PC-3 (cell line): ENCODE data around the gene TMED8. TPM values are rescaled to one million over a fixed set of nuclear protein-coding genes. Genes with fewer than 3 reads are reported as not detected.

Experiments
- ATAC-seq: fragments of 200-7000 bp; cut with Tn5 transposase; 2 replicates; pipeline ENCODE4 v1.9.1; 2020; ENCODE audit warnings: mild to moderate bottlenecking, moderate library complexity
- BruUV-seq: library from RNA; stranded (reverse); fragments of 400-500 nt; replicated peaks from 2 replicates; lab custom pipeline; 2021; lab: Mats Ljungman, UMichigan
- CTCF ChIA-PET: fragments of 300-600 bp; sonication (Branson Sonifier 250); formaldehyde crosslinking; loops from one replicate; lab custom pipeline; 2022; ENCODE audit warnings: antibody characterized with exemption; lab: Charles Lee
- POLR2A ChIA-PET: fragments of 300-600 bp; sonication (Branson Sonifier 250); formaldehyde crosslinking; loops from one replicate; lab custom pipeline; 2022; ENCODE audit warnings: antibody characterized with exemption; ENCODE audit not compliant: unreplicated experiment; lab: Charles Lee
- DNase-seq: peaks from one replicate; pipeline ENCODE4 v3.0.0-alpha.2; 2015
- H2AFZ ChIP-seq: fragments of 300-600 bp; sonication (generic); 2 replicates; pipeline ENCODE4 v1.6.0; 2016; ENCODE audit warnings: antibody characterized with exemption, low read length
- H3F3A ChIP-seq: fragments of 300-600 bp; sonication (generic); one replicate; pipeline ENCODE4 v1.6.0; 2017; ENCODE audit warnings: antibody characterized with exemption, low read length, control low read depth, mild to moderate bottlenecking; ENCODE audit not compliant: unreplicated experiment
- H3K27ac ChIP-seq: fragments of 300-600 bp; sonication (generic); 2 replicates; pipeline ENCODE4 v1.5.1; 2016; ENCODE audit warnings: mild to moderate bottlenecking, low read length
- H3K27me3 ChIP-seq: fragments of 300-600 bp; sonication (generic); 2 replicates; pipeline ENCODE4 v1.6.1; 2016; ENCODE audit warnings: low read length, mixed read lengths
- H3K36me3 ChIP-seq: fragments of 300-600 bp; sonication (generic); 2 replicates; pipeline ENCODE4 v1.6.1; 2016; ENCODE audit warnings: low read depth, mixed run types, low read length, mixed read lengths
- H3K4me1 ChIP-seq: fragments of 300-600 bp; sonication (generic); 2 replicates; pipeline ENCODE4 v1.5.1; 2016; ENCODE audit warnings: low read length; ENCODE audit not compliant: insufficient read depth
- H3K4me2 ChIP-seq: fragments of 300-600 bp; sonication (generic); 2 replicates; pipeline ENCODE4 v1.6.0; 2016; ENCODE audit warnings: low read length
- H3K4me3 ChIP-seq: fragments of 300-600 bp; sonication (generic); 2 replicates; pipeline ENCODE4 v1.5.1; 2016; ENCODE audit warnings: mild to moderate bottlenecking, low read length, mixed read lengths
- H3K79me2 ChIP-seq: fragments of 300-600 bp; sonication (generic); 2 replicates; pipeline ENCODE4 v1.6.1; 2017; ENCODE audit warnings: low read length, mixed read lengths
- H3K9ac ChIP-seq: fragments of 300-600 bp; sonication (generic); 2 replicates; pipeline ENCODE4 v1.6.0; 2016; ENCODE audit warnings: mild to moderate bottlenecking, low read length
- H3K9me2 ChIP-seq: fragments of 300-600 bp; sonication (generic); replicated peaks from 2 replicates; pipeline ENCODE4 v1.6.1; 2016; ENCODE audit warnings: mixed run types, low read length, mixed read lengths
- H3K9me3 ChIP-seq: fragments of 300-600 bp; sonication (generic); 2 replicates; pipeline ENCODE4 v1.6.1; 2016; ENCODE audit warnings: low read length, mixed read lengths
- H4K20me1 ChIP-seq: fragments of 300-600 bp; sonication (generic); 2 replicates; pipeline ENCODE4 v1.6.1; 2016; ENCODE audit warnings: low read length, mixed read lengths
- CTCF ChIP-seq: fragments of 300-600 bp; sonication (generic); conservative IDR thresholded peaks from 2 replicates; pipeline ENCODE4 v1.5.1; 2017; ENCODE audit warnings: antibody characterized with exemption, low read depth, mild to moderate bottlenecking, low read length
- EZH2 ChIP-seq: fragments of 300-600 bp; sonication (generic); IDR thresholded peaks from one replicate; pipeline ENCODE4 v1.6.1; 2017; ENCODE audit warnings: antibody characterized with exemption, mild to moderate bottlenecking, low read length; ENCODE audit not compliant: unreplicated experiment
- EZH2phosphoT487 ChIP-seq: fragments of 300-600 bp; sonication (generic); IDR thresholded peaks from 2 replicates; pipeline ENCODE4 v1.6.1; 2018; ENCODE audit warnings: mild to moderate bottlenecking, antibody characterized with exemption, low read length, borderline replicate concordance
- intact Hi-C: fragments of 100-400 bp; cut with micrococcal nuclease; formaldehyde crosslinking; loops from 2 replicates; pipeline ENCODE4 v1.9.0; 2023
- total RNA-seq: library from RNA; depleted of rRNA; stranded (reverse); fragments of >200 nt; gene quantifications from 2 replicates; pipeline ENCODE4 v1.2.3, GENCODE V29; 2014

TMED8 gene
- total RNA-seq, 1 experiment from 2014 or later = 16.8 TPM

- Histone ChIP-seq H3K9me2 (no peaks in the 10 kb centered on the region), H3K27ac (peak overlapping the region; percentile 73), H3K4me1 (peaks cover 54% of the 10 kb centered on the region), H3F3A (no peaks in the 10 kb centered on the region), H3K79me2 (peaks cover 88% of the 10 kb centered on the region), H3K36me3 (peaks cover 3% of the 10 kb centered on the region; the same call in 1 of the 2 replicates), H3K9ac (peak overlapping the region; percentile 22), H3K27me3 (no peaks in the 10 kb centered on the region), H3K4me3 (no peak overlapping the region), H3K9me3 (no peaks in the 10 kb centered on the region), H3K4me2 (peak overlapping the region; percentile 46), H4K20me1 (peaks cover 21% of the 10 kb centered on the region; the same call in 1 of the 2 replicates), H2AFZ (no peak overlapping the region)
- ATAC-seq = peak; percentile 37
- ChIA-PET POLR2A (interaction anchor here (0.5 kb wide), 1 partner anchor 129 kb away, joined by 8 read pairs; no protein-coding TSS in a partner anchor), CTCF (interaction anchor here (0.6 to 3.1 kb wide), 4 partner anchors 12 to 191 kb away, joined by 3 to 72 read pairs (median 4); partner anchors contain the start of gene TMEM63C)
- no TSS peak for BruUV-seq
- intact Hi-C loops = loop anchor here (1.0 to 10.0 kb wide), 2 partner anchors 11 to 440 kb away; no protein-coding TSS in a partner anchor
- TF ChIP-seq CTCF (no peak), EZH2phosphoT487 (no peak), EZH2 (no peak)
- DNase-seq = peak; percentile 47
Measured at GRCh38 chr14:77314539-77315457, 62.1 kb downstream of the TMED8 start.

- Histone ChIP-seq H3K4me2 (peak overlapping the region; percentile 46), H3K9me3 (no peaks in the 10 kb centered on the region), H3K4me1 (peaks cover 46% of the 10 kb centered on the region), H3K36me3 (peaks cover 3% of the 10 kb centered on the region; the same call in 1 of the 2 replicates), H2AFZ (no peak overlapping the region), H3K27ac (peak overlapping the region; percentile 73), H3K27me3 (no peaks in the 10 kb centered on the region), H3K9me2 (no peaks in the 10 kb centered on the region), H3F3A (no peaks in the 10 kb centered on the region), H3K9ac (peak overlapping the region; percentile 22; the same call in 1 of the 2 replicates), H4K20me1 (peaks cover 15% of the 10 kb centered on the region; the same call in 1 of the 2 replicates), H3K4me3 (no peak overlapping the region), H3K79me2 (peaks cover 80% of the 10 kb centered on the region)
- ATAC-seq (peak; percentile 87), DNase-seq (peak; percentile 92)
- BruUV-seq = no TSS peak
- POLR2A ChIA-PET = no interaction called here
- intact Hi-C loops = loop anchor here (1.0 to 10.0 kb wide), 2 partner anchors 11 to 439 kb away; no protein-coding TSS in a partner anchor
- no peak for TF ChIP-seq EZH2
- peak; percentile 21; the same call in 1 of the 2 replicates for TF ChIP-seq CTCF
- CTCF ChIA-PET = interaction anchor here (0.8 to 3.1 kb wide), 3 partner anchors 11 to 163 kb away, joined by 3 to 72 read pairs (median 5); partner anchors contain the start of gene TMEM63C
Measured at GRCh38 chr14:77314043-77314442, 62.9 kb downstream of the TMED8 start.
